ENCODE results near the gene CTDNEP1.
A peak's percentile ranks its signal among the peaks of the same experiment; 100 is the strongest.

The CTDNEP1 gene

GRCh38 chr17:7290166-7290565 is 38.6 kb upstream of the CTDNEP1 start:
- no peak overlapping the region for H3K27ac ChIP-seq (ENCODE audit: insufficient read depth, low read depth, low read length, poor library complexity, severe bottlenecking)
- H3K9me3 ChIP-seq (ENCODE audit: control insufficient read depth, low read length), result no peaks in the 10 kb centered on the region
- H3K4me3 ChIP-seq (ENCODE audit: insufficient read depth, low read depth, low read length), result no peak overlapping the region
- WGBS, 2 experiments, result 94 to 97% methylated on average over 19 of the region's 19 CpGs
- peaks cover 26% of the 10 kb centered on the region for H3K4me1 ChIP-seq (ENCODE audit: control insufficient read depth, insufficient read depth, low read length)
- no peaks in the 10 kb centered on the region for H3K36me3 ChIP-seq (ENCODE audit: control insufficient read depth, insufficient read depth, low read length)
- peaks cover 36% of the 10 kb centered on the region for H3K27me3 ChIP-seq (ENCODE audit: control insufficient read depth, insufficient read depth, low read length, poor library complexity, severe bottlenecking)

DNA sequence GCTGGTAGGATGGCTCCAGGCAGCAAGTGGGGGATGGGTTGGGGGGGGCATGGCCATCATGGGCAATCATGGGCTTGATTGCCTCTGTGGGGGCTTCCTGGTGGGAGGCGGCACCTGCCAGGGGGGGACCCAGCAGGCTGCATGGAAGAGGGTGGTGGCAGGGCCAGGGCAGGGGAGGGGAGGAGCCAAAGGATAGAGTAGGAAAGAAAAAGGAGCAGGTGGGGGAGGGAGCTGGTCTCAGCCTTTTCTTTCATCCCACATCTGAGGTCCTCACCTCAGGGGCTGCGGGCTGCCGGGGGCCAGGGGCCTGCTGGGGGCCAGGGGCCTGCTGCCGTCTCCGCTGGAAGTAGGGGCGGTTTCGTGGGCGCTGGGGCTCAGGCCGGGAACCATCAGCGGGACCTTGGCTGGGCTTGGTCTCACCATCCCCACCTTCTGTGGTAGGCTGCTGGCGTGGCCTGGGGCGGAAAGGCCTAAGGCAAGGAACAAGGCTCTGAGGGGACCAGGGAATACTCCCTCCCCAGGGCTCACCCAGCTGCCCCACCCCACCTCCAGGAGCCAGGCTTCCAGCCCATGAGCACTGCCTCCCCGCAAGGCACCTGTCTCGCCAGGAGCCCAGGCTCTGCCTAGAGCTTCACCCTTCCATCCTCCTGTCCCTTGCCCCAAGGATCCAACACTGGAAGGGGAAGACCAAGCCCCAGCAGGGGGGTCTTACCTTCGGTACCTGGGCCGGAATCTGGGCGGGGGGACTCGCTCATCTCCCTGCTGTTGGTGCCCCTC is 37.9 kb upstream of the CTDNEP1 start:
- no peaks in the 10 kb centered on the region for H3K9me3 ChIP-seq (ENCODE audit: control insufficient read depth, low read length)
- H3K27me3 ChIP-seq (ENCODE audit: control insufficient read depth, insufficient read depth, low read length, poor library complexity, severe bottlenecking), result peaks cover 28% of the 10 kb centered on the region
- 83 to 87% methylated on average over 18 of the region's 18 CpGs for WGBS, 2 experiments
- H3K36me3 ChIP-seq (ENCODE audit: control insufficient read depth, insufficient read depth, low read length), result no peaks in the 10 kb centered on the region
- H3K27ac ChIP-seq (ENCODE audit: insufficient read depth, low read depth, low read length, poor library complexity, severe bottlenecking), result no peak overlapping the region
- peaks cover 26% of the 10 kb centered on the region for H3K4me1 ChIP-seq (ENCODE audit: control insufficient read depth, insufficient read depth, low read length)
- H3K4me3 ChIP-seq (ENCODE audit: insufficient read depth, low read depth, low read length), result no peak overlapping the region

- H3K27ac ChIP-seq (ENCODE audit: insufficient read depth, low read depth, low read length, poor library complexity, severe bottlenecking), result no peak overlapping the region
- H3K36me3 ChIP-seq (ENCODE audit: control insufficient read depth, insufficient read depth, low read length), result no peaks in the 10 kb centered on the region
- H3K4me3 ChIP-seq (ENCODE audit: insufficient read depth, low read depth, low read length), result no peak overlapping the region
- peaks cover 8% of the 10 kb centered on the region for H3K4me1 ChIP-seq (ENCODE audit: control insufficient read depth, insufficient read depth, low read length)
- peaks cover 30% of the 10 kb centered on the region for H3K27me3 ChIP-seq (ENCODE audit: control insufficient read depth, insufficient read depth, low read length, poor library complexity, severe bottlenecking)
- H3K9me3 ChIP-seq (ENCODE audit: control insufficient read depth, low read length), result no peaks in the 10 kb centered on the region
- WGBS, 2 experiments, result 93 to 94% methylated on average over 12 of the region's 12 CpGs
Observed at GRCh38 chr17:7285679-7286078, 34.1 kb upstream of the CTDNEP1 start.

GRCh38 chr17:7284911-7285310 is 33.4 kb upstream of the CTDNEP1 start:
- peaks cover 8% of the 10 kb centered on the region for H3K4me1 ChIP-seq (ENCODE audit: control insufficient read depth, insufficient read depth, low read length)
- peaks cover 30% of the 10 kb centered on the region for H3K27me3 ChIP-seq (ENCODE audit: control insufficient read depth, insufficient read depth, low read length, poor library complexity, severe bottlenecking)
- H3K27ac ChIP-seq (ENCODE audit: insufficient read depth, low read depth, low read length, poor library complexity, severe bottlenecking), result no peak overlapping the region
- H3K9me3 ChIP-seq (ENCODE audit: control insufficient read depth, low read length), result no peaks in the 10 kb centered on the region
- no peaks in the 10 kb centered on the region for H3K36me3 ChIP-seq (ENCODE audit: control insufficient read depth, insufficient read depth, low read length)
- WGBS, 2 experiments, result 93% methylated on average over 16 of the region's 16 CpGs
- H3K4me3 ChIP-seq (ENCODE audit: insufficient read depth, low read depth, low read length), result no peak overlapping the region

- H3K27ac ChIP-seq (ENCODE audit: insufficient read depth, low read depth, low read length, poor library complexity, severe bottlenecking), result no peak overlapping the region
- peaks cover 30% of the 10 kb centered on the region for H3K27me3 ChIP-seq (ENCODE audit: control insufficient read depth, insufficient read depth, low read length, poor library complexity, severe bottlenecking)
- WGBS, 2 experiments, result 92 to 93% methylated on average over 18 of the region's 18 CpGs
- H3K4me3 ChIP-seq (ENCODE audit: insufficient read depth, low read depth, low read length), result no peak overlapping the region
- no peaks in the 10 kb centered on the region for H3K36me3 ChIP-seq (ENCODE audit: control insufficient read depth, insufficient read depth, low read length)
- H3K9me3 ChIP-seq (ENCODE audit: control insufficient read depth, low read length), result no peaks in the 10 kb centered on the region
- no peaks in the 10 kb centered on the region for H3K4me1 ChIP-seq (ENCODE audit: control insufficient read depth, insufficient read depth, low read length)
Observed at GRCh38 chr17:7283471-7284216, 32.1 kb upstream of the CTDNEP1 start.

DNA sequence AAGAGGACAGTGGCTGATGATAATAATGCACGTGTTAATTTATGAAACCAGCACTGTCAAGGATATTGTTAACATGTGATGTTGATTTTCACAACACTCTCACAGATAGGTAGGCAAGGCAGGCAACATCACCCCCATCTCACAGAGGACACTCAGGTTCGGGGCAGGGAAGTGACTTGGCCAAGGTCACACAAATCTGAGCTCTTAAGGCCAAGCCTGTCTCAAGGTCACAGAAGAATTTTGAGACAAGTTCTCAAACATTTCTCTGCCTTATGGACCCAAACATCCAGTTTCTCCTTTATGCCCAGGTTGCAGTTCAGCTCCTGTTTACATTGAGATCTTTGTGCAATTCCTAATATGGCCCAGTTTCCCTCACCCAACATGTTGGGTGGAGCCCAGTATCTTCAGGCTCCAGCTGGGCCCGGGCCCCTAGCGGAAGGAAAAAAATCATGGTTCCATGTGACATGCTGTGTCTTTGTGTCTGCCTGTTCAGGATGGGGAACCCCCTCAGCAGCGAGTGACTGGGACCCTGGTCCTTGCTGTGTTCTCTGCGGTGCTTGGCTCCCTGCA is 31.3 kb upstream of the CTDNEP1 start:
- Histone ChIP-seq H3K27ac (ENCODE audit: insufficient read depth, low read depth, low read length, poor library complexity, severe bottlenecking) (no peak overlapping the region), H3K27me3 (ENCODE audit: control insufficient read depth, insufficient read depth, low read length, poor library complexity, severe bottlenecking) (peaks cover 30% of the 10 kb centered on the region), H3K4me1 (ENCODE audit: control insufficient read depth, insufficient read depth, low read length) (no peaks in the 10 kb centered on the region), H3K9me3 (ENCODE audit: control insufficient read depth, low read length) (no peaks in the 10 kb centered on the region), H3K36me3 (ENCODE audit: control insufficient read depth, insufficient read depth, low read length) (no peaks in the 10 kb centered on the region), H3K4me3 (ENCODE audit: insufficient read depth, low read depth, low read length) (peak overlapping the region; percentile 56)
- WGBS, 2 experiments, result 74 to 80% methylated on average over 6 of the region's 6 CpGs

DNA sequence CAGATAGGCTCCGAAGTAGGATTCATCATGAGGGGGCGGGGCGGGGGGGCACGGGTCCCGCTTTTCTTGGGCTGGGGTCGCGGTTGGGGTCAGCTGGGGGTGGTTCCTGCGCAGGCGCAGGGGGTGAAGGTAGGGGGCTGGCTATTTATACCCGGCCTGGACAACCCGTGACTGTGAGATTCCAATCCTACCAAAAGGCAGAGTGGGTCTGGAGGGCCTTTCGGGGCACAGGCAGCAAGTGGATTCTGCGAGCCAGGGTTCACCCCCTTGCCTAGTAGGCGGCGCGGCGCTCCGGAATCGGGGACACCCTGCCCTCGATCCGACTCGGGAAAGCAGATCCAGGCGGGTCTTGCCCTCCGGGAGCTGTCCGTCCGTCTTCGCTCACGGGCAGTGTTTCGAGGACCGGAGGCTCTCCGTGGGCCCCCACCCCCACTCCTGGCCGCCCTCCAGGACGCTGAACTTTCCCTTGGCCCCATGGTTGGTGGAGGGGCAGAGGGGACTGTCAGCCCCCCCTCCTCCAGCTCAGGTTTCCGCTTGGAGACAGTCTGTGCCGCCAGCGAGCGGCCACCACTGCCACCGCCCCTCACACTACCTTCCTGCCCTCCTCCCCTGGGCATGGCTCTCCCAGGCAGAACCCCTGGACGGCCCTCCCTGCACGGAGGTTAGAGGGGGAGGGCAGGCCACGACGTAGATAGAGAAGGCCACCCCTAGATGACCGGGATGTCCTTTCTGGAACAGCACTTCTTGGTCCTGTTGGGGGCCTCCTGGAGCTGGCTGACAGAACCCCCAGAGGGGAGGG is 30.6 kb upstream of the CTDNEP1 start:
- H3K36me3 ChIP-seq (ENCODE audit: control insufficient read depth, insufficient read depth, low read length), result no peaks in the 10 kb centered on the region
- H3K27ac ChIP-seq (ENCODE audit: insufficient read depth, low read depth, low read length, poor library complexity, severe bottlenecking), result no peak overlapping the region
- no peaks in the 10 kb centered on the region for H3K4me1 ChIP-seq (ENCODE audit: control insufficient read depth, insufficient read depth, low read length)
- H3K9me3 ChIP-seq (ENCODE audit: control insufficient read depth, low read length), result no peaks in the 10 kb centered on the region
- H3K27me3 ChIP-seq (ENCODE audit: control insufficient read depth, insufficient read depth, low read length, poor library complexity, severe bottlenecking), result peaks cover 30% of the 10 kb centered on the region
- peak overlapping the region; percentile 56 for H3K4me3 ChIP-seq (ENCODE audit: insufficient read depth, low read depth, low read length)
- WGBS, 2 experiments, result 2% methylated on average over 40 to 43 of the region's 43 CpGs

GRCh38 chr17:7281074-7281952 is 29.8 kb upstream of the CTDNEP1 start, which contains the start of gene SLC2A4:
TSS of gene SLC2A4 (plus strand) at chr17:7281718. CDS start at chr17:7281935, 217 bp downstream.
- H3K27ac ChIP-seq (ENCODE audit: insufficient read depth, low read depth, low read length, poor library complexity, severe bottlenecking), result no peak within 1 kb of the TSS

GRCh38 chr17:7280519-7281073 is 29.1 kb upstream of the CTDNEP1 start:
- 1% methylated on average over 29 of the region's 29 CpGs for WGBS, 2 experiments
- Histone ChIP-seq H3K36me3 (ENCODE audit: control insufficient read depth, insufficient read depth, low read length) (no peaks in the 10 kb centered on the region), H3K27ac (ENCODE audit: insufficient read depth, low read depth, low read length, poor library complexity, severe bottlenecking) (no peak overlapping the region), H3K9me3 (ENCODE audit: control insufficient read depth, low read length) (no peaks in the 10 kb centered on the region), H3K4me1 (ENCODE audit: control insufficient read depth, insufficient read depth, low read length) (no peaks in the 10 kb centered on the region), H3K27me3 (ENCODE audit: control insufficient read depth, insufficient read depth, low read length, poor library complexity, severe bottlenecking) (peaks cover 30% of the 10 kb centered on the region), H3K4me3 (ENCODE audit: insufficient read depth, low read depth, low read length) (peak overlapping the region; percentile 56)

More at GRCh38 chr17:7281074-7281952, 29.8 kb upstream of the CTDNEP1 start, which contains the start of gene SLC2A4:
- Histone ChIP-seq H3K36me3 (ENCODE audit: control insufficient read depth, insufficient read depth, low read length) (no peaks in the 10 kb centered on the region), H3K4me1 (ENCODE audit: control insufficient read depth, insufficient read depth, low read length) (no peaks in the 10 kb centered on the region), H3K27me3 (ENCODE audit: control insufficient read depth, insufficient read depth, low read length, poor library complexity, severe bottlenecking) (peaks cover 30% of the 10 kb centered on the region), H3K4me3 (ENCODE audit: insufficient read depth, low read depth, low read length) (peak within 1 kb of the TSS; percentile 56), H3K9me3 (ENCODE audit: control insufficient read depth, low read length) (no peaks in the 10 kb centered on the region)
- 1% methylated on average over 71 of the region's 71 CpGs for WGBS, 2 experiments

Data from ectodermal cell (in vitro differentiated cells).